K562 (cell line): ENCODE results near the gene DCAF4.

Source experiments
- BDP1 ChIP-seq: IDR thresholded peaks from 3 replicates; pipeline ENCODE4 v1.6.1; 2011; ENCODE audit not compliant: insufficient read length, insufficient read depth
- CHD2 ChIP-seq: IDR thresholded peaks from 2 replicates; pipeline ENCODE4 v1.6.1; 2011; ENCODE audit warnings: low read depth, low read length
- IRF2 ChIP-seq: sonication (generic); formaldehyde crosslinking; IDR thresholded peaks from 2 replicates; pipeline ENCODE4 v1.8.1; 2022; ENCODE audit warnings: mild to moderate bottlenecking, missing genetic modification reagents
- POLR2AphosphoS5 ChIP-seq: IDR thresholded peaks from 2 replicates; pipeline ENCODE4 v1.6.1; 2011; ENCODE audit warnings: mild to moderate bottlenecking, low read depth, low read length, moderate library complexity; ENCODE audit not compliant: control insufficient read depth, insufficient read depth
- TF ChIP-seq, protein P1 (sequence below): sonication (generic); formaldehyde crosslinking; IDR thresholded peaks from 2 replicates; pipeline ENCODE4 v1.8.1; 2022; ENCODE audit warnings: missing genetic modification reagents

DNA sequence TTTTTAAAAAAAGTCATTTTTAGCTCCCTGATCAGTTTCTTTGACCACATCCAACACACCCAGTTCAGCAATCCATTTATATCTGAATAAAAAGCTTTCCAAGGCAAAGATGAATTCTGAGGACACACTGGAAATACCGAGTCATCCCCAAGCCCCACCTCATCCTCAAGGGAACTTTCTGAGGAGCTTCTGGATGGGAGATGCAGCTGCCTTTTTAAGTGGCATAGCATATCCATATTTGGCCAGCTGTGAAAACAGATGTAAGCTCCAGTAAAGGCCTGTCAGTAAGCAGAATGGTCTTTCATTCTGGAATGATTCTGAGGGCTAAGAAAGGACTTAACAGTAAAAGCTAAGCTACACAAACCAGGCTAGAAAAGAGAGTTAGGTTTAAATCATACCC is 82.2 kb downstream of the DCAF4 start:
- TF ChIP-seq CHD2 (no peak), POLR2AphosphoS5 (no peak), BDP1 (no peak), IRF2 (no peak)
- TF ChIP-seq, protein P1, sequence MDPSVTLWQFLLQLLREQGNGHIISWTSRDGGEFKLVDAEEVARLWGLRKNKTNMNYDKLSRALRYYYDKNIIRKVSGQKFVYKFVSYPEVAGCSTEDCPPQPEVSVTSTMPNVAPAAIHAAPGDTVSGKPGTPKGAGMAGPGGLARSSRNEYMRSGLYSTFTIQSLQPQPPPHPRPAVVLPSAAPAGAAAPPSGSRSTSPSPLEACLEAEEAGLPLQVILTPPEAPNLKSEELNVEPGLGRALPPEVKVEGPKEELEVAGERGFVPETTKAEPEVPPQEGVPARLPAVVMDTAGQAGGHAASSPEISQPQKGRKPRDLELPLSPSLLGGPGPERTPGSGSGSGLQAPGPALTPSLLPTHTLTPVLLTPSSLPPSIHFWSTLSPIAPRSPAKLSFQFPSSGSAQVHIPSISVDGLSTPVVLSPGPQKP (CRISPR knock-in tag): no peak
